AG04449 (cell line): ENCODE data around the gene TASP1.
"Not testable (repeated sequence)": the region's sequence is repeated elsewhere in the genome, so short reads cannot be mapped to it uniquely, and the experiment has no call there.

Experiments used
- CTCF ChIA-PET: fragments of 350-600 bp; formaldehyde crosslinking; extraction: SDS; loops from one replicate; lab custom pipeline; 2021; ENCODE audit warnings: antibody characterized with exemption; lab: Yijun Ruan, JAX
- POLR2A ChIA-PET: fragments of 400-600, 350-600 bp; formaldehyde crosslinking; extraction: SDS; loops from one replicate; lab custom pipeline; 2020; ENCODE audit warnings: antibody characterized with exemption, inconsistent platforms; lab: Yijun Ruan, JAX
- DNase-seq: peaks from one replicate; pipeline ENCODE4 v3.0.0-alpha.2; 2010; ENCODE audit warnings: low read depth, low spot score
- H3K4me3 ChIP-seq: 2 replicates; pipeline ENCODE4 v1.5.1; 2011; ENCODE audit warnings: low read depth, mild to moderate bottlenecking, control low read depth, low read length
- CTCF ChIP-seq: IDR thresholded peaks from one replicate; pipeline ENCODE4 v1.5.1; 2011; ENCODE audit warnings: mild to moderate bottlenecking, moderate library complexity, low read length, control low read depth, inconsistent platforms; ENCODE audit not compliant: insufficient read depth; ENCODE audit errors: missing control alignments

TASP1 gene

DNA sequence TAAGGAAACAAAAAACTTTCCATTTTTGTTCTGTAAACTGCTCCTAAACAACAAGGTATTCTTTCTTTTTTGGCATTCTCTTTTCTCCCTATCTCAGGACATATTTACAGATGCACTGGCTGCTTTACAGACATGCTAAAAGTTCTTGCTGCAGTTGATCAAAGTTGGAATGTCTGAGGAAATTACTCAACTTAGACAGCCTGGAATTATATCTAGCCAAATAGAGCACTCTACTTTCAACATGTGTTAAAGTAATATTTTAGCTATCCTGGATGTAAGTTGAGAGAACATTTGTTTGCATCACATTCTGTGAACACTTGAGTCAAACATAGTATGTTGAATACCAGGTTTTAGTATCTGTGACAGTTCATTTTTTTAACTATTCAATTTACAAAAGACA lies 24.8 kb downstream of the TASP1 start:
- ChIA-PET CTCF (no interaction called here), POLR2A (no interaction called here)
- no peak for TF ChIP-seq CTCF
- no peak for DNase-seq
- H3K4me3 ChIP-seq = no peak overlapping the region

DNA sequence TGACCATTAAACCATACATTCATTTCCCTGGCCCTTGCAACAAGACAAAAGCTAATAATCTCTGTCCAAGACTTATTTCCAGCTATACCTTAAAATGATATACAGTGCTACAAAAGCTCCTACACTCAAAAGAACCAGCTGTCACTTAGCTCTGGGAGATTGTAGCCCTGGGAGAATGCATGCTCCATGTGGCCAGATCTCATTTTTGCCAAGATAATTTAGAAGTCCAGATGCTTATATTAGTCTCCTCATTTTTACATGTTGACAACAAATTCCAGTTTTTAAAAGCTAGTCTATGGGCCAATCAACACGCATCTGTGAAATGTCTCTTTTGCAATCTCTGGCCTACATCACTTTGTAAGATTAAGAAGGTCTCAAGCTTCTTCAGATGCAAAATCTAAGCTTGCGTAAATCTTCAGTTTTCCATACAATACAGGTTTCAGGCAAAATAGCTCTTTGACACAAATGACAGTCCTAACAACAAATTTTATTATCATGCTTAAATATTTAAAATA lies 27.1 kb downstream of the TASP1 start:
- H3K4me3 ChIP-seq = no peak overlapping the region
- TF ChIP-seq CTCF = no peak
- DNase-seq = no peak
- CTCF ChIA-PET = interaction anchor here (1.2 to 2.2 kb wide), 2 partner anchors 63 to 65 kb away, joined by 3 to 8 read pairs; no protein-coding TSS in a partner anchor
- POLR2A ChIA-PET = no interaction called here

DNA sequence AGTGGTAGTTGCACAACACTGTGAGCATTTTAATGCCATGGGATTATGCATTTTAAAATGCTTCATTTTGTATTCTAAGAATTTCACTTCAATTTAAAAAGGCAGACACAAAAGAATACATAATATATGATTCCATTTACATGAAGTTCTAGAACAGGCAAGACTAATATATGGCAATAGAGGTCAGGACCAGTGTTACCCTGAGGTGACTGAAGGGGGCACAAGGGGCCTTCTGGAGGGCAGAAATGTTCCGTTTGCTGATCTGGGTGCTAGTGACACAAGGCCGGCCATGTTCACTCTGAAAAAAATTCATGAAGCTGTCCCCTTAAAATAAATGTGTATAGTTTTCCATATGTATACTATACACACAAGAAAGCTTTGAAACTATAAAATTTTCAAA lies 28.5 kb downstream of the TASP1 start:
- TF ChIP-seq CTCF = no peak
- POLR2A ChIA-PET = no interaction called here
- no peak for DNase-seq
- CTCF ChIA-PET = interaction anchor here (2.2 kb wide), 1 partner anchor 63 kb away, joined by 8 read pairs; no protein-coding TSS in a partner anchor
- H3K4me3 ChIP-seq = no peak overlapping the region

DNA sequence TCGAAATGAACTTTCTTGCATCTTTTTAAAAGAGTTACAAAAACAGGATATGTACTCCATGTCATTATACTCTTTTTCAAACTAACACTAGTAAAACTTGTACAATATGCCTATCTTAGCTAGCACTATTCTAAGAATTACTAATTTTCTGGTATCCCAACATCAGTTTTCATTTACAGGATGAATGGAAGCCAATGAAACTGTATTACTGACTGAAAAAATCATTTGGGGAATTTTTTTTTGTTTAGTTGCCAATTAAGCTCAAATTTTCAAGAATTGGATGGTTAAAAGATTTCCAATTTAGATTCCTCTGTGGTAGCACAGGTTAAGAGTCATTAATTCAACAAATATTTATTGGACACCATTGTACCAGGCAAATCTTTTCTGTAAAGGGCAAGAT lies 30.7 kb downstream of the TASP1 start:
- no peak for DNase-seq
- no peak overlapping the region for H3K4me3 ChIP-seq
- ChIA-PET POLR2A (no interaction called here), CTCF (no interaction called here)
- no peak for TF ChIP-seq CTCF

- DNase-seq, H3K4me3 ChIP-seq, CTCF ChIA-PET, POLR2A ChIA-PET: not testable (repeated sequence)
Measured at GRCh38 chr20:13593423-13593822, 45.3 kb downstream of the TASP1 start.

- CTCF ChIA-PET = no interaction called here
- no peak for TF ChIP-seq CTCF
- no peak overlapping the region for H3K4me3 ChIP-seq
- POLR2A ChIA-PET = no interaction called here
- DNase-seq = no peak
Measured at GRCh38 chr20:13588049-13588448, 50.7 kb downstream of the TASP1 start.

GRCh38 chr20:13587370-13587769 lies 51.4 kb downstream of the TASP1 start:
- CTCF ChIA-PET = no interaction called here

More at GRCh38 chr20:13587370-13587769, 51.4 kb downstream of the TASP1 start:
- POLR2A ChIA-PET = no interaction called here
- DNase-seq = no peak
- H3K4me3 ChIP-seq = no peak overlapping the region
- no peak for TF ChIP-seq CTCF
